Measurements from ENCODE around the gene CD40.

GRCh38 chr20:46074006-46074405 lies 44.1 kb upstream of the CD40 start:
- TF ChIP-seq CTCF (conservative IDR thresholded peaks at IDR 0.05; ENCODE audit: low read depth, low read length) (no peak), POLR2A (IDR thresholded peaks at IDR 0.05; ENCODE audit: low read depth, low read length) (no peak), CEBPB (IDR thresholded peaks at IDR 0.05; ENCODE audit: low read depth, low read length) (no peak), NFE2L2 (IDR thresholded peaks at IDR 0.05; ENCODE audit: low read depth, low read length) (no peak), RFX5 (IDR thresholded peaks at IDR 0.05; ENCODE audit: low read depth, low read length) (no peak), ELK1 (IDR thresholded peaks at IDR 0.05; ENCODE audit: borderline replicate concordance, low read depth, low read length) (no peak), CHD1 (IDR thresholded peaks at IDR 0.05; ENCODE audit: low read depth, low read length) (no peak), RCOR1 (IDR thresholded peaks at IDR 0.05; ENCODE audit: insufficient replicate concordance, low read length) (no peak)

Data from IMR-90 (cell line).